K562 (cell line): ENCODE data around the gene IQGAP3.

Source experiments
- CBX8 ChIP-seq: fragments of 200-600 bp; sonication (generic); IDR thresholded peaks from 2 replicates; pipeline ENCODE4 v1.6.1; 2012; ENCODE audit warnings: borderline replicate concordance, mixed run types, low read depth, mild to moderate bottlenecking, moderate library complexity, mixed read lengths, low read length, control low read depth, inconsistent platforms; ENCODE audit not compliant: poor library complexity, severe bottlenecking; ENCODE audit errors: extremely low read depth
- CHD7 ChIP-seq: fragments of 200-600 bp; sonication (generic); IDR thresholded peaks from one replicate; pipeline ENCODE4 v1.6.1; 2012; ENCODE audit warnings: mild to moderate bottlenecking, low read depth, low read length, inconsistent platforms
- CREB1 ChIP-seq, 2 experiments: sonication (generic) in 1 of 2; formaldehyde crosslinking in 1 of 2; IDR thresholded peaks; 2 replicates each; pipeline versions ENCODE4 v1.6.1 to v1.8.0; 2012 to 2022; ENCODE audit warnings: inconsistent platforms in 1 of 2, mild to moderate bottlenecking in 1 of 2, missing genetic modification reagents in 1 of 2, moderate library complexity in 1 of 2
- ELF4 ChIP-seq: fragments of 450-650 bp; formaldehyde crosslinking; IDR thresholded peaks from 2 replicates; pipeline ENCODE4 v1.4.0; 2022; ENCODE audit warnings: missing genetic modification characterization
- HMG20B ChIP-seq: fragments of 250-450 bp; sonication (Bioruptor Pico); IDR thresholded peaks from 2 replicates; pipeline ENCODE4 v1.5.0; 2021; ENCODE audit warnings: mild to moderate bottlenecking
- ZNF561 ChIP-seq: fragments of 450-650 bp; formaldehyde crosslinking; conservative IDR thresholded peaks from 2 replicates; pipeline ENCODE4 v1.4.0; 2020; ENCODE audit warnings: mild to moderate bottlenecking, moderate library complexity

GRCh38 chr1:156554971-156555370, 17.4 kb downstream of the IQGAP3 start:
- TF ChIP-seq CHD7: no peak
- TF ChIP-seq CREB1 (IDR thresholded peaks at IDR 0.05): no peak
- no peak for TF ChIP-seq CREB1 (CRISPR knock-in tag; IDR thresholded peaks at IDR 0.05)
- no peak for TF ChIP-seq ELF4
- TF ChIP-seq ZNF561 (CRISPR knock-in tag): no peak
- no peak for TF ChIP-seq CBX8
- no peak for TF ChIP-seq HMG20B (CRISPR knock-in tag)
